Thoracic aorta (tissue), 2 donors: ENCODE data around the gene HSF4. TPM values are rescaled to one million over a fixed set of nuclear protein-coding genes. Genes with fewer than 3 reads are reported as not detected.

Experiments
- ATAC-seq: fragments of 150-250 bp; one replicate; pipeline ENCODE4 v1.8.0; 2017; ENCODE audit warnings: low read depth; ENCODE audit not compliant: insufficient number of reproducible peaks, low FRiP score
- DNase-seq: peaks from one replicate; pipeline ENCODE4 v3.0.0-alpha.2; 2020; ENCODE audit warnings: low spot score
- H3K27ac ChIP-seq, 2 donors: fragments of 200-600 bp; sonication (generic); 1 replicate in 1 of 2; 2 replicates in 1 of 2; pipeline ENCODE4 v1.5.1; 2016; ENCODE audit warnings: mild to moderate bottlenecking in 2 of 2, moderate library complexity in 2 of 2
- H3K27me3 ChIP-seq: fragments of 200-600 bp; sonication (generic); replicated peaks from 2 replicates; pipeline ENCODE4 v1.6.0; 2016; ENCODE audit warnings: mild to moderate bottlenecking; ENCODE audit not compliant: insufficient read depth
- H3K36me3 ChIP-seq: fragments of 200-600 bp; sonication (generic); one replicate; pipeline ENCODE4 v1.5.1; 2016
- H3K4me1 ChIP-seq, 2 donors: fragments of 200-600 bp; sonication (generic); 1 replicate in 1 of 2; 2 replicates in 1 of 2; pipeline versions ENCODE4 v1.5.1 to v1.6.0; 2016; ENCODE audit warnings: low read depth in 2 of 2, mild to moderate bottlenecking in 1 of 2; ENCODE audit not compliant: control insufficient read depth in 1 of 2
- H3K4me3 ChIP-seq: fragments of 200-600 bp; sonication (generic); 2 replicates; pipeline ENCODE4 v1.5.1; 2016; ENCODE audit warnings: mild to moderate bottlenecking
- H3K9me3 ChIP-seq: fragments of 200-600 bp; sonication (generic); 2 replicates; pipeline ENCODE4 v1.5.1; 2016
- CTCF ChIP-seq: fragments of 200-600 bp; sonication (generic); IDR thresholded peaks from one replicate; pipeline ENCODE4 v1.5.1; 2019; ENCODE audit warnings: antibody characterized with exemption
- total RNA-seq, 2 donors: library from RNA; depleted of rRNA; stranded (reverse); fragments of >200 nt; gene quantifications; one replicate each; pipeline versions ENCODE4 v1.1.0 to v1.2.3, GENCODE V29; 2016

HSF4 gene
- total RNA-seq, 2 donors from 2014 or later = 44.1 to 87.5 TPM

GRCh38 chr16:67199808-67200198, 35.3 kb downstream of the HSF4 start:
- no peak for ATAC-seq
- no peak for TF ChIP-seq CTCF
- peaks cover 46% of the 10 kb centered on the region for H3K36me3 ChIP-seq
- H3K4me1 ChIP-seq = peaks cover 0 to 10% of the 10 kb centered on the region in 2 donors
- no peak for DNase-seq
- H3K27me3 ChIP-seq = no peaks in the 10 kb centered on the region
- no peak overlapping the region for H3K4me3 ChIP-seq
- no peaks in the 10 kb centered on the region for H3K9me3 ChIP-seq
- H3K27ac ChIP-seq = no peak overlapping the region

GRCh38 chr16:67200491-67200890, 35.9 kb downstream of the HSF4 start:
- no peak for TF ChIP-seq CTCF
- ATAC-seq (no peak), DNase-seq (no peak)
- H3K4me3 ChIP-seq = no peak overlapping the region
- H3K27me3 ChIP-seq = no peaks in the 10 kb centered on the region
- peaks cover 39% of the 10 kb centered on the region for H3K36me3 ChIP-seq
- no peak overlapping the region for H3K27ac ChIP-seq
- H3K9me3 ChIP-seq = no peaks in the 10 kb centered on the region
- peaks cover 0 to 10% of the 10 kb centered on the region in 2 donors for H3K4me1 ChIP-seq

GRCh38 chr16:67201411-67202345, 37.1 kb downstream of the HSF4 start:
- Histone ChIP-seq H3K27me3 (no peaks in the 10 kb centered on the region), H3K9me3 (no peaks in the 10 kb centered on the region), H3K4me3 (no peak overlapping the region), H3K4me1 (peaks cover 0 to 10% of the 10 kb centered on the region in 2 donors), H3K36me3 (peaks cover 27% of the 10 kb centered on the region), H3K27ac (no peak overlapping the region)
- no peak for TF ChIP-seq CTCF
- DNase-seq = no peak
- no peak for ATAC-seq

- H3K9me3 ChIP-seq = no peaks in the 10 kb centered on the region
- no peaks in the 10 kb centered on the region for H3K27me3 ChIP-seq
- peaks cover 0 to 10% of the 10 kb centered on the region in 2 donors for H3K4me1 ChIP-seq
- no peak overlapping the region for H3K27ac ChIP-seq
- H3K4me3 ChIP-seq = no peak overlapping the region
- TF ChIP-seq CTCF = no peak
- DNase-seq (no peak), ATAC-seq (no peak)
- H3K36me3 ChIP-seq = peaks cover 20% of the 10 kb centered on the region
Measured at GRCh38 chr16:67202426-67202825, 37.9 kb downstream of the HSF4 start.

- no peaks in the 10 kb centered on the region for H3K9me3 ChIP-seq
- no peak overlapping the region for H3K27ac ChIP-seq
- ATAC-seq (no peak), DNase-seq (no peak)
- H3K36me3 ChIP-seq = peaks cover 17% of the 10 kb centered on the region
- H3K4me1 ChIP-seq = peaks cover 0 to 5% of the 10 kb centered on the region in 2 donors
- H3K27me3 ChIP-seq = no peaks in the 10 kb centered on the region
- H3K4me3 ChIP-seq = no peak overlapping the region
- TF ChIP-seq CTCF = no peak
Measured at GRCh38 chr16:67202956-67203493, 38.5 kb downstream of the HSF4 start.
